Spleen (tissue), 11 donors: ENCODE results near the gene PGS1. TPM values are rescaled to one million over a fixed set of nuclear protein-coding genes. Genes with fewer than 3 reads are reported as not detected.

Experiments used
- DNase-seq: peaks from one replicate; pipeline ENCODE4 v3.0.0-alpha.2; 2020
- H3K27ac ChIP-seq, 8 donors: fragments of 200-600 bp; sonication (generic) in 7 of 8; 1 replicate in 4 of 8; 2 replicates in 4 of 8; pipeline versions ENCODE4 v1.5.0 to v1.8.0; 2016 to 2021; ENCODE audit warnings: inconsistent platforms in 4 of 8, mild to moderate bottlenecking in 4 of 8, moderate library complexity in 1 of 8
- H3K27me3 ChIP-seq, 7 donors: fragments of 200-600 bp; sonication (generic) in 6 of 7; replicated peaks in 1 of 7; 1 replicate in 4 of 7; 2 replicates in 3 of 7; pipeline versions ENCODE4 v1.5.0 to v1.8.0; 2016 to 2021; ENCODE audit warnings: inconsistent platforms in 3 of 7, mild to moderate bottlenecking in 1 of 7
- H3K36me3 ChIP-seq, 6 donors: fragments of 200-600 bp; sonication (generic) in 5 of 6; 1 replicate in 4 of 6; 2 replicates in 2 of 6; pipeline versions ENCODE4 v1.5.0 to v1.8.0; 2016 to 2021; ENCODE audit warnings: inconsistent platforms in 2 of 6
- H3K4me1 ChIP-seq, 6 donors: fragments of 200-600 bp; sonication (generic) in 5 of 6; 1 replicate in 3 of 6; 2 replicates in 3 of 6; pipeline versions ENCODE4 v1.5.0 to v1.8.0; 2016 to 2021; ENCODE audit warnings: inconsistent platforms in 3 of 6
- H3K4me3 ChIP-seq, 8 donors: fragments of 200-600 bp; sonication (generic) in 7 of 8; 1 replicate in 4 of 8; 2 replicates in 4 of 8; pipeline versions ENCODE4 v1.5.0 to v1.8.0; 2016 to 2021; ENCODE audit warnings: inconsistent platforms in 4 of 8, mild to moderate bottlenecking in 4 of 8, moderate library complexity in 2 of 8
- H3K9me3 ChIP-seq, 8 donors: fragments of 200-600 bp; sonication (generic) in 7 of 8; 1 replicate in 4 of 8; 2 replicates in 4 of 8; pipeline versions ENCODE4 v1.5.0 to v1.8.0; 2016 to 2021; ENCODE audit warnings: inconsistent platforms in 4 of 8
- POLR2A ChIP-seq, 3 donors: fragments of 450-650 bp; IDR thresholded peaks; one replicate each; pipeline ENCODE4 v1.5.1; 2017; ENCODE audit warnings: antibody characterized with exemption in 3 of 3, mild to moderate bottlenecking in 1 of 3
- POLR2AphosphoS5 ChIP-seq, 3 donors: sonication (generic); formaldehyde crosslinking; IDR thresholded peaks; one replicate each; pipeline ENCODE4 v1.5.1; 2017; ENCODE audit warnings: antibody characterized with exemption in 3 of 3
- WGBS, 5 donors: extraction: QIAGEN DNeasy Blood & Tissue Kit in 3 of 5; methylation state at CpG; one replicate each; pipeline versions ENCODE4 v1.1.5 to v1.1.7; 2013 to 2018; 5-methylcytosine and 5-hydroxymethylcytosine counted together
- intact Hi-C: fragments of 100-400 bp; cut with DNase I; formaldehyde crosslinking; loops from one replicate; pipeline ENCODE4 v1.15.0; 2023; ENCODE audit warnings: low total_unique reads
- polyA plus RNA-seq, 3 donors: library from polyadenylated mRNA; stranded (reverse); fragments of 200-250 nt; gene quantifications; one replicate each; pipeline ENCODE4 v1.2.1, GENCODE V29; 2013
- total RNA-seq, 7 donors: library from RNA; depleted of rRNA in 3 of 7; stranded (reverse); fragments of >200 nt in 3 of 7; fragmentation: NEBNext Ultra II Directional in 4 of 7; extraction: Animal tissue kit (Norgen Biotek cat#: 25700) in 4 of 7; gene quantifications; one replicate each; pipeline versions ENCODE4 v1.1.0 to v1.2.1, GENCODE V29; 2016 to 2021
- TF ChIP-seq, protein P1 (sequence below), 11 experiments: fragments of 200-600 bp in 7 of 11; fragments of 450-650 bp in 4 of 11; sonication (generic) in 4 of 11; IDR thresholded peaks in 8 of 11; conservative IDR thresholded peaks in 3 of 11; 1 replicate in 7 of 11; 2 replicates in 4 of 11; pipeline versions ENCODE4 v1.4.0 to v1.8.0; 2016 to 2021; ENCODE audit warnings: antibody characterized with exemption in 11 of 11, inconsistent platforms in 4 of 11, mild to moderate bottlenecking in 1 of 11
- donor health status: healthy with polysubstance abuse.
- donor health status: DM: no; HTN: no; CAD: no; lungs with moderate emphysema.
- donor health status: DM: no; HTN: no; CAD: no.
- donor health status: Bipolar disorder and iron deficiency.
- donor health status: healthy.
- donor health status: DM: no; HTN: no; CAD: no.
- donor health status: DM: yes; HTN: yes; CAD: no.

The PGS1 gene
- total and polyA plus RNA-seq, 10 donors = 20.0 to 217 (median 109) TPM

DNA sequence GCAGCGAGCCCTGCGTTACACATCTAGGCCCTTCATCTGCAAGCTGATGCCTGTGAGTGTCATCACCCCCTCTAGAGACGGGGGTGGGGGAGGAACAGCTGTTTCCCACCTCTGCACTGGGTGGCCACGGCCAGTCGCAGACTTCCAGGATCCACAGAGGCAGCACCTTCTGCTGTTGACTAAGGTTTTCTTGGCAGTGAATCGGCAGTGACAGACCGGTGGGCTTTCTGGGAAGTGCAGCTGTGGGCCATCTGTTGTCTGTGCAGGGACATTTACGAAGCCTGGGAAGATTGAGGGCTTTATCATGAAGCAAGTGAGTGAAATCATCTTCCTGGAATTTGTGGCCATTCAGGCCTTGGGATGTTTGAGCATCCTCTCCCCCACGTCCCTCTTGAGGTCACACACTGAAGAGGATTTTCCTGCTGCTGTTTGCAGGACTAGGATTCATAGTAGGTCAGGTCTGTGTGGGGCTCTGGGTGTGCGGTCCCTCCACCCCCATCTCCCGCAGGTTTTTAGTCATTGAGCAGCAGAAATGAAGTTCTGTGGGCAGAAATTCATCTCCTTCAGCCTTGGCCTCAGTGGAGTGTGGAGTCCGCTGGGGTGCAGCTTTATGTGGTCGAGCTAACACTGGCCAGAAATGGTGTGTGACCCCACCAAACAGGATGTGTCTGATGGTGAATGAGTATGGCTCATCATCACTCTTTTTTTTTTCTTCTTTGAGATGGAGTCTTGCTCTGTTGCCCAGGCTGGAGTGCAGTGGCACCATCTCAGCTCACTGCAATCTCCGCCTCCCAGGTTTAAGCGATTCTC, 12.0 kb downstream of the PGS1 start:
- no peak for DNase-seq
- Histone ChIP-seq H3K27ac (peak overlapping the region in 7 of 8 donors; percentile 88 to 99 (median 93)), H3K4me3 (no peak overlapping the region), H3K36me3 (peaks cover 0 to 53% (median 25%) of the 10 kb centered on the region in 6 donors), H3K4me1 (peaks cover 60 to 92% (median 76%) of the 10 kb centered on the region in 6 donors), H3K9me3 (no peaks in the 10 kb centered on the region), H3K27me3 (no peaks in the 10 kb centered on the region)
- 53 to 67% (median 55%) methylated on average over 15 of the region's 15 CpGs for WGBS, 5 donors
- TF ChIP-seq POLR2A (IDR thresholded peaks at IDR 0.05) (no peak), POLR2AphosphoS5 (IDR thresholded peaks at IDR 0.05) (peak in 1 of 3 donors; percentile 75)
- TF ChIP-seq, protein P1, sequence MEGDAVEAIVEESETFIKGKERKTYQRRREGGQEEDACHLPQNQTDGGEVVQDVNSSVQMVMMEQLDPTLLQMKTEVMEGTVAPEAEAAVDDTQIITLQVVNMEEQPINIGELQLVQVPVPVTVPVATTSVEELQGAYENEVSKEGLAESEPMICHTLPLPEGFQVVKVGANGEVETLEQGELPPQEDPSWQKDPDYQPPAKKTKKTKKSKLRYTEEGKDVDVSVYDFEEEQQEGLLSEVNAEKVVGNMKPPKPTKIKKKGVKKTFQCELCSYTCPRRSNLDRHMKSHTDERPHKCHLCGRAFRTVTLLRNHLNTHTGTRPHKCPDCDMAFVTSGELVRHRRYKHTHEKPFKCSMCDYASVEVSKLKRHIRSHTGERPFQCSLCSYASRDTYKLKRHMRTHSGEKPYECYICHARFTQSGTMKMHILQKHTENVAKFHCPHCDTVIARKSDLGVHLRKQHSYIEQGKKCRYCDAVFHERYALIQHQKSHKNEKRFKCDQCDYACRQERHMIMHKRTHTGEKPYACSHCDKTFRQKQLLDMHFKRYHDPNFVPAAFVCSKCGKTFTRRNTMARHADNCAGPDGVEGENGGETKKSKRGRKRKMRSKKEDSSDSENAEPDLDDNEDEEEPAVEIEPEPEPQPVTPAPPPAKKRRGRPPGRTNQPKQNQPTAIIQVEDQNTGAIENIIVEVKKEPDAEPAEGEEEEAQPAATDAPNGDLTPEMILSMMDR (IDR thresholded peaks at IDR 0.05 in 8 of 11, conservative IDR thresholded peaks at IDR 0.05 in 3 of 11) = peak in 1 of 11 experiments; percentile 5
- intact Hi-C loops = no loop called here

DNA sequence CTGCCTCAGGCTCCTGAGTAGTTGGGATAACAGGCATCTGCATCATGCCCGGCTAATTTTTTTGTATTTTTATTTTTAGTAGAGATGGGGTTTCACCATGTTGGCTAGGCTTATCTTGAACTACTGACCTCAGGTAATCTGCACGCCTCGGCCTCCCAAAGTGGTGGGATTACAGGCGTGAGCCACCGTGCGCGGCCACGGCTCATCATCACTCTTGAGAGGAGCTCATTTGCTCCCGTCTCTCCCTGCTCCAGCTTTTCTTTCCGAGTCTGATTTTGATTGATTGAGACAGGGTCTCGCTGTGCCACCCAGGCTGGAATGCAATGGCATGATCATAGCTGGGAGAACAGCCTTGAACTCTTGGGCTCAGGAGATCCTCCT, 12.6 kb downstream of the PGS1 start:
- peak overlapping the region in 5 of 8 donors; percentile 90 to 99 (median 97) for H3K27ac ChIP-seq
- H3K9me3 ChIP-seq = no peaks in the 10 kb centered on the region
- H3K4me3 ChIP-seq = no peak overlapping the region
- no peak for DNase-seq
- H3K27me3 ChIP-seq = no peaks in the 10 kb centered on the region
- peaks cover 54 to 92% (median 71%) of the 10 kb centered on the region in 6 donors for H3K4me1 ChIP-seq
- TF ChIP-seq POLR2A (IDR thresholded peaks at IDR 0.05) (no peak), POLR2AphosphoS5 (IDR thresholded peaks at IDR 0.05) (peak in 1 of 3 donors; percentile 17)
- intact Hi-C loops = no loop called here
- H3K36me3 ChIP-seq = peaks cover 0 to 56% (median 27%) of the 10 kb centered on the region in 6 donors
- 91 to 99% (median 93%) methylated on average over 11 of the region's 11 CpGs for WGBS, 5 donors

DNA sequence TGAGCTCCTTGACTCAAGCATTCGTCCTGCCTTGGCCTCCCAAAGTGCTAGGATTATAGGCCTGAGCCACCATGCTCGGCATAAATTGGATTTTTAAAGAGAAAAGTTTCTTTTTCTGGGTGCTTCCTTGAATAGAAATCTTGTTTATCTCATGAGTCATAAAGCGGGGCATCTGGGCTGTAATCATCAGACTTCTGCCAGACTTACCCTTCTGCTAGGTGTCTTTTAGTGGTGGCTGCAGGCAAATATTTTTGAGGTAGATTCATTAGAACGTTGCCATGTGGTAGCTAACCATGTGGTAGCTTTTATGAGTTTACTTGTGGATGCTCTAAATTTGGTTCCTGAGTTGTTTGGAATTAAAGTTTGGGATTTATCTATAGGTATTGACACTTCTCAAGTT, 13.4 kb downstream of the PGS1 start:
- peaks cover 46 to 86% (median 63%) of the 10 kb centered on the region in 6 donors for H3K4me1 ChIP-seq
- WGBS, 5 donors = 77 to 86% (median 85%) methylated on average over 4 of the region's 4 CpGs
- intact Hi-C loops = no loop called here

DNA sequence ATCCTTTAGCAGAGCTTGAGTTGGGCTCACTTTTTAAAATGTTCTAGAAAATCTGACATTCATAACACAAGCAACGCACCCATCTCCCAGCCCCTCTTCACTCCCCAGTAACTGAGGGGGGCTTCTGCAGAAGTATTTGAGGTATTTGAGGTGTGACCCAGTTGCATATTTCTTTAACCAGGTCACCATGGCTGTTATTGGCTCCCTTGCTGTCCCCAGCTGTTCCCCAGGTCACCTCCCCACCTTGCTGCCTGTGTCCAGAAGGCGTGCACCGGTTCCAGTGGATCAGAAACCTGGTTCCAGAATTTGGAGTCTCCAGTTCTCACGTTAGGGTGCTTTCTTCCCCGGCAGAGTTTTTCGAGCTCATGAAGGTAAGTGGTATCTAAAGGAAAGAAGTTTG, 13.8 kb downstream of the PGS1 start:
- WGBS, 5 donors = 93 to 99% (median 97%) methylated on average over 6 of the region's 6 CpGs
- H3K36me3 ChIP-seq = peaks cover 0 to 69% (median 39%) of the 10 kb centered on the region in 6 donors

More for the DNA sequence above, 13.4 kb downstream of the PGS1 start:
- Histone ChIP-seq H3K27ac (peak overlapping the region in 3 of 8 donors; percentile 15 to 99 (median 97)), H3K36me3 (peaks cover 0 to 64% (median 35%) of the 10 kb centered on the region in 6 donors), H3K4me3 (no peak overlapping the region), H3K9me3 (no peaks in the 10 kb centered on the region), H3K27me3 (no peaks in the 10 kb centered on the region)
- TF ChIP-seq POLR2AphosphoS5 (IDR thresholded peaks at IDR 0.05) (no peak), POLR2A (IDR thresholded peaks at IDR 0.05) (no peak)
- TF ChIP-seq, protein P1 (IDR thresholded peaks at IDR 0.05 in 8 of 11, conservative IDR thresholded peaks at IDR 0.05 in 3 of 11) = no peak
- DNase-seq = no peak

More for the DNA sequence above, 13.8 kb downstream of the PGS1 start:
- peaks cover 42 to 82% (median 61%) of the 10 kb centered on the region in 6 donors for H3K4me1 ChIP-seq
- intact Hi-C loops = no loop called here
- no peak for DNase-seq
- H3K4me3 ChIP-seq = no peak overlapping the region
- peak overlapping the region in 2 of 8 donors; percentile 97 to 99 for H3K27ac ChIP-seq
- TF ChIP-seq POLR2A (IDR thresholded peaks at IDR 0.05) = no peak
- TF ChIP-seq, protein P1 (IDR thresholded peaks at IDR 0.05 in 8 of 11, conservative IDR thresholded peaks at IDR 0.05 in 3 of 11) = no peak
- TF ChIP-seq POLR2AphosphoS5 (IDR thresholded peaks at IDR 0.05) = no peak
- H3K27me3 ChIP-seq = no peaks in the 10 kb centered on the region
- no peaks in the 10 kb centered on the region for H3K9me3 ChIP-seq
